Right renal cortex interstitium (tissue), 3 donors: ENCODE data around the gene EGFR. TPM values are rescaled to one million over a fixed set of nuclear protein-coding genes. Genes with fewer than 3 reads are reported as not detected.

ENCODE experiments used
- DNase-seq, 3 donors: peaks; one replicate each; pipeline ENCODE4 v3.0.0-alpha.2; 2013; ENCODE audit warnings: low read depth in 3 of 3, low spot score in 2 of 3
- polyA plus RNA-seq, 3 donors: library from polyadenylated mRNA; unstranded; fragments of 120-200 nt; gene quantifications; one replicate each; pipeline ENCODE4 v1.2.1, GENCODE V29; 2013; ENCODE audit not compliant: insufficient read length in 3 of 3

The EGFR gene
- polyA plus RNA-seq, 3 donors: 30.9 to 32.3 (median 31.1) TPM

GRCh38 chr7:55060636-55061022 lies 41.8 kb downstream of the EGFR start:
- no peak for DNase-seq

GRCh38 chr7:55061726-55062499 lies 43.1 kb downstream of the EGFR start:
- no peak for DNase-seq

GRCh38 chr7:55063061-55063460 lies 44.2 kb downstream of the EGFR start:
- no peak for DNase-seq

GRCh38 chr7:55063633-55064032 lies 44.8 kb downstream of the EGFR start:
- DNase-seq: no peak

- no peak for DNase-seq
Measured at GRCh38 chr7:55065079-55065478, 46.3 kb downstream of the EGFR start.

GRCh38 chr7:55065511-55066229 lies 46.9 kb downstream of the EGFR start:
- DNase-seq: peak in 1 of 3 donors; percentile 50

- no peak for DNase-seq
Measured at GRCh38 chr7:55066524-55066923, 47.7 kb downstream of the EGFR start.

- no peak for DNase-seq
Measured at GRCh38 chr7:55066938-55067337, 48.1 kb downstream of the EGFR start.

GRCh38 chr7:55067748-55068147 lies 48.9 kb downstream of the EGFR start:
- DNase-seq: no peak

- DNase-seq: no peak
Measured at GRCh38 chr7:55069271-55069792, 50.5 kb downstream of the EGFR start.

- no peak for DNase-seq
Measured at GRCh38 chr7:55070271-55070743, 51.5 kb downstream of the EGFR start.

- DNase-seq: no peak
Measured at GRCh38 chr7:55070854-55071253, 52.0 kb downstream of the EGFR start.

- DNase-seq: no peak
Measured at GRCh38 chr7:55071411-55072175, 52.8 kb downstream of the EGFR start.

GRCh38 chr7:55072251-55072650 lies 53.4 kb downstream of the EGFR start:
- DNase-seq: no peak

- DNase-seq: no peak
Measured at GRCh38 chr7:55073051-55073511, 54.3 kb downstream of the EGFR start.

GRCh38 chr7:55073976-55074528 lies 55.2 kb downstream of the EGFR start:
- DNase-seq: no peak

GRCh38 chr7:55075464-55076021 lies 56.7 kb downstream of the EGFR start:
- DNase-seq: no peak

GRCh38 chr7:55077561-55078410 lies 59.0 kb downstream of the EGFR start:
- DNase-seq: no peak
